Mononuclear cell (primary cell): ENCODE measurements around the gene CHAF1B. TPM values are rescaled to one million over a fixed set of nuclear protein-coding genes. Genes with fewer than 3 reads are reported as not detected.

Experiments
- H3K27me3 ChIP-seq: 2 replicates; pipeline ENCODE4 v1.6.0; 2011; ENCODE audit warnings: low read length, control low read depth; ENCODE audit not compliant: insufficient read depth
- H3K4me1 ChIP-seq: 2 replicates; pipeline ENCODE4 v1.5.1; 2011; ENCODE audit warnings: mild to moderate bottlenecking, low read length, control low read depth; ENCODE audit not compliant: insufficient read depth
- H3K4me3 ChIP-seq: 2 replicates; pipeline ENCODE4 v1.5.1; 2011; ENCODE audit warnings: mild to moderate bottlenecking, low read length, moderate library complexity
- H3K9me3 ChIP-seq: 2 replicates; pipeline ENCODE4 v1.5.1; 2011; ENCODE audit warnings: low read depth, mild to moderate bottlenecking, control low read depth, low read length
- total RNA-seq: library from RNA; depleted of rRNA; stranded (reverse); fragments of >200 nt; gene quantifications from one replicate; pipeline ENCODE4 v1.2.3, GENCODE V29; 2012

The CHAF1B gene
- total RNA-seq, 1 donor = 1.2 TPM

GRCh38 chr21:36402339-36402738 lies 17.1 kb downstream of the CHAF1B start:
- H3K4me1 ChIP-seq = no peaks in the 10 kb centered on the region
- H3K9me3 ChIP-seq = no peaks in the 10 kb centered on the region
- no peaks in the 10 kb centered on the region for H3K27me3 ChIP-seq
- no peak overlapping the region for H3K4me3 ChIP-seq

GRCh38 chr21:36403713-36404112 lies 18.5 kb downstream of the CHAF1B start:
- Histone ChIP-seq H3K4me1 (no peaks in the 10 kb centered on the region), H3K9me3 (no peaks in the 10 kb centered on the region), H3K27me3 (no peaks in the 10 kb centered on the region), H3K4me3 (no peak overlapping the region)

- H3K9me3 ChIP-seq = no peaks in the 10 kb centered on the region
- H3K4me3 ChIP-seq = no peak overlapping the region
- no peaks in the 10 kb centered on the region for H3K27me3 ChIP-seq
- no peaks in the 10 kb centered on the region for H3K4me1 ChIP-seq
Measured at GRCh38 chr21:36408568-36408967, 23.4 kb downstream of the CHAF1B start.

GRCh38 chr21:36411301-36411700 lies 26.1 kb downstream of the CHAF1B start:
- no peaks in the 10 kb centered on the region for H3K9me3 ChIP-seq
- H3K27me3 ChIP-seq = no peaks in the 10 kb centered on the region
- no peak overlapping the region for H3K4me3 ChIP-seq
- no peaks in the 10 kb centered on the region for H3K4me1 ChIP-seq

GRCh38 chr21:36412916-36413315 lies 27.7 kb downstream of the CHAF1B start:
- H3K4me3 ChIP-seq = no peak overlapping the region
- no peaks in the 10 kb centered on the region for H3K27me3 ChIP-seq
- no peaks in the 10 kb centered on the region for H3K9me3 ChIP-seq
- no peaks in the 10 kb centered on the region for H3K4me1 ChIP-seq

- H3K27me3 ChIP-seq = no peaks in the 10 kb centered on the region
Measured at GRCh38 chr21:36415375-36415774, 30.2 kb downstream of the CHAF1B start.

GRCh38 chr21:36419241-36419640 lies 34.0 kb downstream of the CHAF1B start:
- no peaks in the 10 kb centered on the region for H3K4me1 ChIP-seq
- no peak overlapping the region for H3K4me3 ChIP-seq
- no peaks in the 10 kb centered on the region for H3K27me3 ChIP-seq
- no peaks in the 10 kb centered on the region for H3K9me3 ChIP-seq

More at GRCh38 chr21:36415375-36415774, 30.2 kb downstream of the CHAF1B start:
- Histone ChIP-seq H3K4me1 (no peaks in the 10 kb centered on the region), H3K9me3 (no peaks in the 10 kb centered on the region), H3K4me3 (no peak overlapping the region)

GRCh38 chr21:36419996-36420395 lies 34.8 kb downstream of the CHAF1B start:
- no peaks in the 10 kb centered on the region for H3K9me3 ChIP-seq
- no peaks in the 10 kb centered on the region for H3K4me1 ChIP-seq
- H3K27me3 ChIP-seq = no peaks in the 10 kb centered on the region
- no peak overlapping the region for H3K4me3 ChIP-seq

GRCh38 chr21:36420571-36421339 lies 35.6 kb downstream of the CHAF1B start:
- Histone ChIP-seq H3K4me1 (no peaks in the 10 kb centered on the region), H3K27me3 (no peaks in the 10 kb centered on the region), H3K4me3 (no peak overlapping the region), H3K9me3 (no peaks in the 10 kb centered on the region)

- H3K27me3 ChIP-seq = no peaks in the 10 kb centered on the region
- no peaks in the 10 kb centered on the region for H3K9me3 ChIP-seq
- H3K4me3 ChIP-seq = no peak overlapping the region
- H3K4me1 ChIP-seq = no peaks in the 10 kb centered on the region
Measured at GRCh38 chr21:36422279-36423098, 37.3 kb downstream of the CHAF1B start.

- no peaks in the 10 kb centered on the region for H3K9me3 ChIP-seq
- H3K27me3 ChIP-seq = no peaks in the 10 kb centered on the region
- no peak overlapping the region for H3K4me3 ChIP-seq
- H3K4me1 ChIP-seq = no peaks in the 10 kb centered on the region
Measured at GRCh38 chr21:36423771-36424433, 38.7 kb downstream of the CHAF1B start.

GRCh38 chr21:36424592-36424991 lies 39.4 kb downstream of the CHAF1B start:
- Histone ChIP-seq H3K4me1 (peaks cover 4% of the 10 kb centered on the region), H3K9me3 (no peaks in the 10 kb centered on the region), H3K27me3 (no peaks in the 10 kb centered on the region), H3K4me3 (no peak overlapping the region)

- Histone ChIP-seq H3K4me1 (peaks cover 11% of the 10 kb centered on the region), H3K9me3 (no peaks in the 10 kb centered on the region), H3K4me3 (no peak overlapping the region), H3K27me3 (no peaks in the 10 kb centered on the region)
Measured at GRCh38 chr21:36425286-36425685, 40.1 kb downstream of the CHAF1B start.

GRCh38 chr21:36427502-36427901 lies 42.3 kb downstream of the CHAF1B start:
- H3K9me3 ChIP-seq = no peaks in the 10 kb centered on the region
- no peak overlapping the region for H3K4me3 ChIP-seq
- peaks cover 6% of the 10 kb centered on the region for H3K27me3 ChIP-seq
- H3K4me1 ChIP-seq = peaks cover 16% of the 10 kb centered on the region

GRCh38 chr21:36428761-36429432 lies 43.7 kb downstream of the CHAF1B start:
- peaks cover 6% of the 10 kb centered on the region for H3K27me3 ChIP-seq
- peaks cover 16% of the 10 kb centered on the region for H3K4me1 ChIP-seq
- no peaks in the 10 kb centered on the region for H3K9me3 ChIP-seq
- H3K4me3 ChIP-seq = no peak overlapping the region
